SK-N-SH treated with all-trans-retinoic acid at 6 μM for 48 hours (cell line): ENCODE data around the gene PAFAH1B2.

Source experiments
- ARNTL ChIP-seq: fragments of 450-650 bp; formaldehyde crosslinking; IDR thresholded peaks from 2 replicates; pipeline ENCODE4 v1.5.0; 2020; ENCODE audit warnings: low read depth, mild to moderate bottlenecking, moderate library complexity, borderline replicate concordance
- CSDC2 ChIP-seq: fragments of 250-450 bp; sonication (Bioruptor Pico); IDR thresholded peaks from 2 replicates; pipeline ENCODE4 v1.5.0; 2020; ENCODE audit warnings: mild to moderate bottlenecking, moderate library complexity
- ESRRG ChIP-seq: fragments of 250-450 bp; sonication (Bioruptor Pico); IDR thresholded peaks from 2 replicates; pipeline ENCODE4 v1.6.1; 2021; ENCODE audit warnings: mild to moderate bottlenecking
- ISL1 ChIP-seq: fragments of 250-450 bp; sonication (Bioruptor Pico); IDR thresholded peaks from 2 replicates; pipeline ENCODE4 v2.1.2; 2022; ENCODE audit warnings: mild to moderate bottlenecking, moderate library complexity
- RARB ChIP-seq: fragments of 250-450 bp; sonication (Bioruptor Pico); IDR thresholded peaks from 2 replicates; pipeline ENCODE4 v1.8.0; 2021; ENCODE audit warnings: mild to moderate bottlenecking, moderate library complexity
- TOX ChIP-seq: fragments of 250-450 bp; sonication (Bioruptor Pico); IDR thresholded peaks from 2 replicates; pipeline ENCODE4 v1.8.0; 2021; ENCODE audit warnings: mild to moderate bottlenecking, moderate library complexity, borderline replicate concordance
- ZFP3 ChIP-seq: fragments of 250-450 bp; sonication (Bioruptor Pico); IDR thresholded peaks from 2 replicates; pipeline ENCODE4 v1.5.0; 2020; ENCODE audit warnings: mild to moderate bottlenecking, moderate library complexity
- ZFP30 ChIP-seq: fragments of 450-650 bp; formaldehyde crosslinking; IDR thresholded peaks from 2 replicates; pipeline ENCODE4 v1.5.0; 2022; ENCODE audit warnings: mild to moderate bottlenecking, moderate library complexity
- ZNF565 ChIP-seq: fragments of 450-650 bp; formaldehyde crosslinking; conservative IDR thresholded peaks from 2 replicates; pipeline ENCODE4 v1.5.0; 2020; ENCODE audit warnings: low read depth, mild to moderate bottlenecking, moderate library complexity
- TF ChIP-seq, protein P1 (sequence below): fragments of 250-450 bp; sonication (Bioruptor Pico); IDR thresholded peaks from 2 replicates; pipeline ENCODE4 v1.8.0; 2021; ENCODE audit warnings: low read depth, mild to moderate bottlenecking, moderate library complexity, borderline replicate concordance
- TF ChIP-seq, protein P2 (sequence below): fragments of 250-450 bp; sonication (Bioruptor Pico); IDR thresholded peaks from 2 replicates; pipeline ENCODE4 v1.8.0; 2020; ENCODE audit warnings: mild to moderate bottlenecking, moderate library complexity, borderline replicate concordance
- TF ChIP-seq, protein P3 (sequence below): fragments of 250-450 bp; sonication (Bioruptor Pico); IDR thresholded peaks from 2 replicates; pipeline ENCODE4 v1.5.1; 2020; ENCODE audit warnings: low read depth, mild to moderate bottlenecking, moderate library complexity

- no peak for TF ChIP-seq ARNTL
- TF ChIP-seq ZFP3 (CRISPR knock-in tag), result no peak
- no peak for TF ChIP-seq ZNF565 (CRISPR knock-in tag)
- TF ChIP-seq, protein P1, sequence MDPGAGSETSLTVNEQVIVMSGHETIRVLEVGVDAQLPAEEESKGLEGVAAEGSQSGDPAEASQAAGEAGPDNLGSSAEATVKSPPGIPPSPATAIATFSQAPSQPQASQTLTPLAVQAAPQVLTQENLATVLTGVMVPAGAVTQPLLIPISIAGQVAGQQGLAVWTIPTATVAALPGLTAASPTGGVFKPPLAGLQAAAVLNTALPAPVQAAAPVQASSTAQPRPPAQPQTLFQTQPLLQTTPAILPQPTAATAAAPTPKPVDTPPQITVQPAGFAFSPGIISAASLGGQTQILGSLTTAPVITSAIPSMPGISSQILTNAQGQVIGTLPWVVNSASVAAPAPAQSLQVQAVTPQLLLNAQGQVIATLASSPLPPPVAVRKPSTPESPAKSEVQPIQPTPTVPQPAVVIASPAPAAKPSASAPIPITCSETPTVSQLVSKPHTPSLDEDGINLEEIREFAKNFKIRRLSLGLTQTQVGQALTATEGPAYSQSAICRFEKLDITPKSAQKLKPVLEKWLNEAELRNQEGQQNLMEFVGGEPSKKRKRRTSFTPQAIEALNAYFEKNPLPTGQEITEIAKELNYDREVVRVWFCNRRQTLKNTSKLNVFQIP, result no peak
- no peak for TF ChIP-seq ZFP30 (CRISPR knock-in tag)
- TF ChIP-seq, protein P2, sequence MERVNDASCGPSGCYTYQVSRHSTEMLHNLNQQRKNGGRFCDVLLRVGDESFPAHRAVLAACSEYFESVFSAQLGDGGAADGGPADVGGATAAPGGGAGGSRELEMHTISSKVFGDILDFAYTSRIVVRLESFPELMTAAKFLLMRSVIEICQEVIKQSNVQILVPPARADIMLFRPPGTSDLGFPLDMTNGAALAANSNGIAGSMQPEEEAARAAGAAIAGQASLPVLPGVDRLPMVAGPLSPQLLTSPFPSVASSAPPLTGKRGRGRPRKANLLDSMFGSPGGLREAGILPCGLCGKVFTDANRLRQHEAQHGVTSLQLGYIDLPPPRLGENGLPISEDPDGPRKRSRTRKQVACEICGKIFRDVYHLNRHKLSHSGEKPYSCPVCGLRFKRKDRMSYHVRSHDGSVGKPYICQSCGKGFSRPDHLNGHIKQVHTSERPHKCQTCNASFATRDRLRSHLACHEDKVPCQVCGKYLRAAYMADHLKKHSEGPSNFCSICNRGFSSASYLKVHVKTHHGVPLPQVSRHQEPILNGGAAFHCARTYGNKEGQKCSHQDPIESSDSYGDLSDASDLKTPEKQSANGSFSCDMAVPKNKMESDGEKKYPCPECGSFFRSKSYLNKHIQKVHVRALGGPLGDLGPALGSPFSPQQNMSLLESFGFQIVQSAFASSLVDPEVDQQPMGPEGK (CRISPR knock-in tag), result no peak
- no peak for TF ChIP-seq ISL1 (CRISPR knock-in tag)
- TF ChIP-seq, protein P3, sequence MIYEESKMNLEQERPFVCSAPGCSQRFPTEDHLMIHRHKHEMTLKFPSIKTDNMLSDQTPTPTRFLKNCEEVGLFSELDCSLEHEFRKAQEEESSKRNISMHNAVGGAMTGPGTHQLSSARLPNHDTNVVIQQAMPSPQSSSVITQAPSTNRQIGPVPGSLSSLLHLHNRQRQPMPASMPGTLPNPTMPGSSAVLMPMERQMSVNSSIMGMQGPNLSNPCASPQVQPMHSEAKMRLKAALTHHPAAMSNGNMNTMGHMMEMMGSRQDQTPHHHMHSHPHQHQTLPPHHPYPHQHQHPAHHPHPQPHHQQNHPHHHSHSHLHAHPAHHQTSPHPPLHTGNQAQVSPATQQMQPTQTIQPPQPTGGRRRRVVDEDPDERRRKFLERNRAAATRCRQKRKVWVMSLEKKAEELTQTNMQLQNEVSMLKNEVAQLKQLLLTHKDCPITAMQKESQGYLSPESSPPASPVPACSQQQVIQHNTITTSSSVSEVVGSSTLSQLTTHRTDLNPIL (CRISPR knock-in tag), result no peak
- no peak for TF ChIP-seq RARB
- no peak for TF ChIP-seq TOX (CRISPR knock-in tag)
- no peak for TF ChIP-seq CSDC2
- TF ChIP-seq ESRRG (CRISPR knock-in tag), result no peak
Measured at GRCh38 chr11:117194267-117194666, 50.2 kb downstream of the PAFAH1B2 start.
